Measurements from ENCODE around the gene RPL3.
"Not testable (repeated sequence)": the region's sequence is repeated elsewhere in the genome, so short reads cannot be mapped to it uniquely, and the experiment has no call there.

RPL3 gene

DNA sequence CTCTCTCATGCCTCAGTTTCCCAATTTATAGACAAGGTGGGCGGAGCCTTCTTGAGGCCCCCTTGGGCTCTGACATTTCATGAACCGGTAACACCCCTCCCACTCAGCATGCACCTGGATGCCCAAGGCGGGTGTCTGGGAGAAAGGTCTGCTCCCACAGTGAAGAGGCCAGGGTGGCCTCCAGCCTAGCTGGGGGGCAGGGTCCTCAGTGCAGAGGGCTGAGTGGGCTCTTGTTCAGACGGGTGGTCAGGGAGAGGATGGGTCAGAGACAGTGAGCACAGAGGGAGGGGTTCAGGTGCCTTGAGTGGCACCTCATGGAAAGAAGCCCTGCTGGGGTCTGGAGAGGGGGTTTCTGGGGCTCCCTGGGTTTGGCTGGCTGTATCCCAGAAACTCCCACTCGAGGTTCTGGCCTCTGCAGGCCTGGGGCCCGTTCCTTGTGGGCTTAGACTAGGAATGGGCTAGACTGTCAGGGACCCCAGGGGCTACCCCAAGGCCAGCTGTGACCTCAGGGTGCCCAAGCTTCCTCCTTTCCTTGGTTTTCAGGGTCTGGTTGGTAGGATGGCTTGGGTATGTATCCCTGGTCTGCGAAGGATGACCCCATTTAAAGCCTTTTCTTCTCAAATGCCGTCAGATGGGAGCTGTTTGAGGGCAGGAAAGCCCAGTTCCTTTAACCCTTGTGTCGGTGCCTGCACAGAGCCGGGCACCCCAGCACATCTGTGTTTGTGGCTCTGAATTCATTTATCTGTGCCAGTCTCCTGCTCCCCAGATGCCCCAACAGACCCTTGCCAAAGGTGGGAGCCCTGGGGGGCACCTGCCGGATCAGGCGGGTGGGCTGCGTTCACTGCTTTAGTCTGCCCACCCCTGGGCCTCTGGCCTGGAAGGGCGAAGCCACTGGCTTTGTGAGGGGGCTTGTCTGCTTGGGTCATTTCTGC lies 31.6 kb upstream of the RPL3 start:
- no peak for ATAC-seq

DNA sequence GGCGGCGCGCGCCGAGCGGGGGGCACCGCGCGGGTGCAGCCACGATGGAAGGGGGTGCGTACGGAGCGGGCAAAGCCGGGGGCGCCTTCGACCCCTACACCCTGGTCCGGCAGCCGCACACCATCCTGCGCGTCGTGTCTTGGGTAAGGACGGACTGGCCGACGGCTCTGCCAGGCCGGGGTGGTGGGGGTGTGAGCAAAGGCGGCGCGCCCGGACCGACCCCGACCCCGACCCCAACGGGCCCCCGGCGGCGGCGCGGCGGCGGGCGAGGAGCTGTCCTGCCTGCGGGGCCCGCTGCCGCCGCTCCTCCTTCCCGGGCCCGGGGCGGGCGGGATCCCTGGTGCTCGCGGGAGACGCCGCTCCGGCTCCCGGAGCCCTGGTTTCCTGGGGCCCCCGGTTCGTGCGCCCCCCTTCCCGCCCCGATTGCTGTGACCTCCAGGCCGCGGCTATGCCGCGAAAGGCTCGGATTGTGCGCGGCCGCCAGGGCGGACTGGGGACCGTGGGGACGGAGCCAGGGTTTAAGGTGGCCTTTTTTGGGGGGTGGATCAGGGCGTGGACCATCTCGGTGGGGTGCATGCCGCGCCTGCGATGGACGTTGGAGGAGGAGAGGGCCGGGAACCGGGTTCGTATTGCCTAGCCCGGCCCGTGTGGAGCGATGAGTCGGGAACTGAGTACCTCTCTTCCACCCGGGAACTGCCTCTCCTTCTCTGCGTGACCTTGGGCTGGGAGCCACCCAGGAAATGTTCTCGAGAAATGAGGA lies 30.7 kb upstream of the RPL3 start, which contains the start of gene SYNGR1:
TSS of gene SYNGR1 (plus strand) at position 25 of the 760 bp plus-strand sequence. CDS start at position 45, 20 bp downstream.
- ATAC-seq = peak; percentile 24 to 25

DNA sequence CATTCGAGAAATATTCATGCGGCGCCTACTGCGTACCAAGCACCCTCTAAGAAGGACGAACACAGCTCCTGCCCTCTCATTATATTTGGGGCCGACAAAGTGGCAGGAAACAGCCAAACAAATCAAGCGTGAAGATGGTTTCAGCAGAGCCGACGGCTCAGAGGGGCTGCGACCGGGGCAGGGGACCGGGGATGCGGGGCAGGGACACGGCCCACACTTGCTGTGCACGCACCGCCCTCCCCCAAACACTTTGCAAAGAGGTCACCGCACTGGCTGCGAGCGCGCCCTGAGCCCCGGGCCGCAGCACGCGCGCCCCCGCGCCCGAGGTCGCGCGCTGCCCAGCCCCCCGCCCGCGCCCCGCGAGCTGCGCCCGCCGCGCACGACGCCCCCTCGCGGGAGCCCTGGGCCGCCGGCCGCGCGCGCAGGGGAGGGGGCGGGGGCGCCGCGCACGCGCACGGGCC lies 30.1 kb upstream of the RPL3 start:
- peak; percentile 19 to 27 for ATAC-seq

DNA sequence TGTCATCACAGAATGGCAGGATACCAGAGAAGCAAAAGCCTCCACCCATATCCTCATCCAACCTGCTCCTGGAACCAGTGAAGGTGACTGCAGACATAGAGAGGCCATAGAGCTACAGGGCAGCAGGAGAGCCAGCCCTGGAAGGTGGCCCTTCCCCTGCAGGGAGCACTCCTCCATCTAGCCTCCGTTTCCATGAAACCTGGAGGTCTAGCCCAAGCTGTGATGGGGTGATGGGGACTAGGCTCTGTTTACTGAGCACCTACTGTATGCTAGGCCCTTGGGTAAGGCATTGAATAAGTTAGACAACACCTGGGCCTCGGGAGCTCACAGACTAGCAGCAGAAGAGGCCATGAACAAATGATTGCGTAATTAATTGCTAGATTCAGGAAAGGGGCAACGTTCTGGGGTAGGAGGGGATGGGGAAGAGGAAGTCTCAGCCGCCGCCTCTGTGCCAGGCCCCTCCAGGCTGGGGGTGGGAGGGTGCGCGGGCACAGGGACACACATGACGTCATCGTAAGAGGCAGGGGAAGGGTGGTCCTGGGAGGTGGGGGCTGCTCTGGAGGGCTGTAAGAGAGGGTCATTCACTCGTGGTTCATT lies 29.6 kb upstream of the RPL3 start:
- no peak for ATAC-seq

DNA sequence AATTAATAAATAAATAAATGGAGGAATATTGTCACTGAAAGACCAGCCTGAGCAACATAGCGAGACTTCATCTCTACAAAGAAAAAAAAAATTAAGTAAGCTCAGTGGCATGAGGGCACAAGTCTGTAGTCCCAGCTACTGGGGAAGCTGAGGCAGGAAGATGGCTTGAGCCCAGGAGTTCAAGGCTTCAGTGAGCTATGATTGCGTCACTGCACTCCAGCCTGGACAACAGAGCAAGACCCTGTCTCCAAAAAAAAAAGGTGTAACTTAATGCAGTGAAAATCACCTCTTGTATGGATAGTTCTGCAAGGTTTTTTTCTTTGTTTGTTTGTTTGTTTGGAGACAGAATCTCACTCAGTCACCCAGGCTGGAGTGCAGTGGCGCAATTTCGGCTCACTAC lies 25.8 kb upstream of the RPL3 start:
- no peak for ATAC-seq

DNA sequence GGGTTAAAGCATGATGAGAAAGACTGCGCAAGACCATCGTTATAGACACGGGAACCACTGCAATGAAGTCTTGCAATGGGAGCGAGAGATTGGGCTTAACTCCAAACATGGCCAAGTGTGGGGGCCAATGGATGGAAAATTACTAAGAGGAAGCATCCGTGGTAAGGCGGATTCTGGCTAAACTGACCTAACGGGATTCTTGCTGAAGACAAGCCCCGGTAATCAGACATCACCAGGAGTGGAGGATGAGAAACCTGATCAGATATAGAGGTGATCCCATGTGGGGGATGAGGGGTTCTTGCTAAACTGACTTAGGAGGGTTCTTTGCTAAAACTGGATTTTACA lies 24.6 kb upstream of the RPL3 start:
- ATAC-seq = no peak

DNA sequence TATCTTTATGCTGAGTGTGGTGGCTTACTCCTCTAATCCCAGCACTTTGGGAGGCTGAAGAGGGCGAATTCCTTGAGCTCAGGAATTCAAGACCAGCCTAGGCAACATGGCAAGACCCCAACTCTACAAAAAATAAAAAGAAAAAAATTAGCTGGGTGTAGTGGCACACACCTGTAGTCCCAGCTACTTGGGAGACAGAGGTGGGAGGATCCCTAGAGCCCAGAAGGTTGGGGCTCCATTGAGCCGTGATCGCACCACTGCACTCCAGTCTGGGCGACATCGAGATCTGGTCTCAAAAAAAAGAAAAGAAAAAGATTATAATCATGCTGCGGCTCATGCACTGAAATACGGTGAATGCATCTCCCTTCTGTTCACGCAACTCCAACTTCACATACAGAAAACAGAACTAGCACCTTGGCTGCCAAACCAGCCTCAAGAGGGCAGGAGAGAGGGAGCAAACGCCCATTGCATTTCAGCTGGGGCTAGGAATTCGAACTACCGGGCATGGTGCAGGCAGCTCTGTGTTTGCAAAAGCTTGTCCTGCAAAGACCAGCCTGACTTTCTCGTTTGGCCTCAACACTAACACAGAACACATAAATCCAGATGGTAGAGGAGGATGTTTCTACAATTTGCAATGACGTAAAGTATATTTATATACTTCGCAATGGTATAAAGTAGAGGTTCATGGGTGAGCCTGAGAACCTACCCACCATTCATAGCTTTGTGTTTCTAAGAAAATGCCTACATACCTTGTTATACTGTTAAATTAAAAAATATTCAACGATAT lies 24.0 kb upstream of the RPL3 start:
- peak; percentile 60 to 71 for ATAC-seq

DNA sequence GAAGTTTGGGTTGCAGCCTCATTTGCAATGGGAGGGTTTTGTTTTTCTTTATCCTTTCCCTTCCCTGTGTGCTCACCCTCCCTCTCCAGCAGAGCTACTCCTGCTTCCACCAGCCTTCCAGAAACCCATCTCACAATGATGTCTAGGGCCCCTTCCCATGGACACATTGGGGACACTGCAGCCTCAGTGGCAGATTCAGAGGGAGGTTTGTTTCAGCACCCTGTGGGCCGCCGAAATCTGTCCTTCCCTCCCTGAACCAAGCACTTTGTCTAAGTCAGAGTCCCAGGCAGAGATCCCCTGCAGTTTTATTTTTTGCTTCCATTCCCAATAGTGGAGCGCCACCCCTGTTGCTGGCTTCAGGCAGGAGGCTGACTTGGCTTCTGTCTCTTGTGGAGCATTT lies 21.8 kb upstream of the RPL3 start:
- no peak for ATAC-seq

DNA sequence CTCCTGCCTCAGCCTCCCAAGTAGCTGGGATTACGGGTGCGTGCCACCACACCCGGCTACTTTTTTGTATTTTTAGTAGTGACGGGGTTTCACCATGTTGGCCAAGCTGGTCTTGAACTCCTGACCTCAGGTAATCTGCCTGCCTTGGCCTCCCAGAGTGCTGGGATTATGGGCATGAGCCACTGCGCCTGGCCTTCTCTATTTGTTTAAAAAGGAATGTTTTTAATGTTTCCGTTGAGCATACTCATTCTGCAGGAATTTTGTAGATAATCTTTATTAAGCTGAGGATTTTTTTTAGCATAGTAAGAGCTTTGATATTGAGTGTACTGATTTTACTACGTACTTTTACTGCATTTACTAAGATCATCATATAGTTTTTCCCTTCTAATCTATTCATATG lies 20.4 kb upstream of the RPL3 start:
- not testable (repeated sequence) for ATAC-seq

DNA sequence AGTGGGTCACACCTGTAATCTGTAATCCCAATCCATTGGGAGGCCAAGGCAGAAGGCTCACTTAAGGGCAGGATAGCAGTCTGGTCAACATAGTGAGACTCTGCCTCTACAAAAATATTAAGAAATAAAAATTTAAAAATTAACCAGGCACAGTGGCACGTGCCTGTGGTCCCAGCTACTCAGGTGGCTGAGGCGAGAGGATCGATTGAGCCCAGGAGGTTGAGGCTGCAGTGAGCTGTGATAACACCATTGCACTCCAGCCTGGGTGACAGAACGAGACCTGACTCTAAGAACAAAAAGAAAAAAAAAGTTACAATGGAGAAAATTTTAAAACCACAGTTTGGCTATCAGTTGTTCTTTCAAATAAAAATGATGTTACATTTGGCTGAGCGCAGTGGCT lies 17.0 kb upstream of the RPL3 start:
- no peak for ATAC-seq

DNA sequence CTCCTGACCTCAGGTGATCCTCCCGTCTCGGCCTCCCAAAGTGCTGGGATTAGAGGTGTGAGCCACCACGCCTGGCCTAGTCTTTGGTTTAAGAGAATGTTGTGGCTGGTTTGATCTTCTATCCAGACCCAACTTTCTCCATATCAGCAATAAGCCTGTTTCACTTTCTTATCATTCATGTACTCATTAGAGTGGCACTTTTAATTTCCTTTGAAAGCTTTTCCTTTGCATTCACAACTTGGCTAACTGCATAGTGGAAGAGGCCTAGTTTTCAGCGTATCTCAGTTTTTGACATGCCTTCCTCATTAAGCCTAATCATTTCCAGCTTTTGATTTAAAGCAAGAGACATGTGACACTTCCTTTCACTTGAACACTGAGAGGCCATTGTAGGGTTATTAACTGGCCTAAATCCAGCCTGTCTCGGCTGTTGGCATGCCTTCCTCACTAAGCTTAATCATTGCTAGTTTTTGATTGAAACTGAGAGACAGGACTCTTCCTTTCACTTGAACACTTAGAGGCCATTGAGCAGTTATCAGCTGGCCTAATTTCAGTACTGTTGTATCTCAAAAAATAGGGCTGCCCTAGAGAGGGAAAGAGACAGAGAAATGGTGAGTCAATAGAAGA lies 13.1 kb upstream of the RPL3 start:
- ATAC-seq = peak in 1 of 2 donors; percentile 24

DNA sequence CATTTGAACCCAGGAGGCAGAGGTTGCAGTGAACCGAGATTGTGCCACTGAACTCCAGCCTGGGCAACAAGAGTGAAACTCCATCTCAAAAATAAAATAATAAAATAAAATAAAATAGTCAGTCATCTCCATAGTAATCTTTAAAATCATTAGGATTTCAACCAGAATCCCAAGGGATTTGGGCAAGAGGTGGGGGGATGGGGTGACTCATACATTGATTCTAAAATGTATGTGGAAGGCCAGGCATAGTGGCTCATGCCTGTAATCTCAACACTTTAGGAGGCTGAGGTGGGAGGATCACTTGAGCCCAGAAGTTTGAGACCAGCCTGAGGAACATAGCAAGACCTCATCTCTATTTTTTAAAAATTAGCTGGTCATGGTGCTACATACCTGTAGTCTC lies 11.1 kb upstream of the RPL3 start:
- ATAC-seq = not testable (repeated sequence)

DNA sequence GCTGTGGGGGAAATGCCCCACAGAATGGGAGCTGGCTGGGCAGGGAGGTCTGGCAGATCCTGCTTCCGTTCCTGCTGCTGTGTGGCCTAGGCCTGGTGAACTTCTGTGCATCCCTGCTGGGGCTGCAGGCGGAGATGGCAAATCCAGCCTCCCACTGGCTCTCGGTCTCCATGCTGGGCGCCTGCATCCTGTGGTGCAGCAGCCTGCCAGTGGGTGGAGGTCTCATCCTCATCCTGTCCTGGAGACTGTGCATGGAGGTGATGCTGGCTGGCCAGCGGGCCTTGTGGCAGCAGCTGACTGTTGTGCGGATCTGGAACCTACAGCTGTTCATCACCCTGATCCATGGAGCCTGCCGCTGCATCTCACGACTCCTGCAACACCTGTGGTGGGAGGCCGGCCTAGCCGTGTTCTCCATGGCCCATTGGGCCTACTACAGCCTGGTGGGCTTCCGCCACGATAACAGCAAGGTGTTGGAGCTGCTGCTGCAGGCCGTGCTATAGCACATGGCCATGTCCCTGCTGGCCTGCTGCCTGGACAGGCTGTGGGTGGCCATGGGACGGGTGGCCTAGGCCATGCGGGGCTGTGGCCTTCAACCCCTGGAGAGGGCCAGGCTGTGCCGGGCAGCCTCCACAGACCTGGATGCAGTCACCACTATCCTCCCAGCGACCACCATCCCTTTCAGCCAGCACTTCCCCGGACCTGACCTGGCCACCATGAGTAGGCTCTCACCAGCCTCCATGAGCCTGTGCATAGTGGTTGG lies 8.8 kb upstream of the RPL3 start:
- ATAC-seq = no peak

DNA sequence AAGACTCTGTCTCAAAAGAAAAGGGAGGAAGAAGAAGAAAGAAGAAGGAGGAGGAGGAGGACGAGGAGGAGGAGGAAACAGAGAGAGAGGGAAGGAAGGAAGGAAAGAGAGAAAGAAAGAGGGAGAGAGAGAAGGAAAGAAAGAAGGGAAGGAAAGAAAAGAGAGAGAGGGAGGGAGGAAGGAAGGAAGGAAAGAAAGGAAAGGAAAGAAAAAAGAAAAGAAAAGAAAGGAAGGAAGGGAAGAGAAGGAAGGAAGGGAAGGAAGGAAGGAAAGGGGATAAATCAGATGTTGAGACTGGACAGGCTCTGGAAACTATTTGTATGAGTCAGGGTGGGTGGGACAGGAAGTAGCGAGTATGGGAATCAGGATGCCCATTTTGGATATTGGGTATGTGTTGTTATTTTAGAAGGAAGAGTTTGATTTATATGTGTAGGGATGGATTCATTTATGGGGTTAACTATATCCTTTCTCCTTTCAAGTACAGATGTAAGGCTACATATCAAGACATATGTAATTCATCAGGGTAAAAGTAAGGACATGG lies 6.0 kb upstream of the RPL3 start:
- no peak for ATAC-seq

DNA sequence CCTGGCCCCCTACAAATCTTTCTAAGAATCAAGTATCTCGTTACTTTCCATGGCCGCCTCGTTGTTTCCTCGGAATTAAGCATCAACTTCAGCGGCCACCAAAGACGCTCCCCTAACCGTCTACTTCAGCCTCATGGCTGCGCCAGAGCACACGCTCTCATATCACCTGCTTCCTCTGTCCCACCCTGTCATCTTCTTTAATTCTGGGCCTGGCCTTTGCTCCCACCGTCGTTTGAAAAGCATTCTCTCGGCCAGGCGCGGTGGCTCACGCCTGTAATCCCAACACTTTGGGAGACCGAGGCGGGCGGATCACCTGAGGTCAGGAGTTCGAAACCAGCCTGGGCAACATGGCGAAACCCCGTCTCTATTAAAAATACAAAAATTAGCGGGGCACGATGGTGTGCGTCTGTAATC lies 1.2 kb upstream of the RPL3 start:
- not testable (repeated sequence) for ATAC-seq

DNA sequence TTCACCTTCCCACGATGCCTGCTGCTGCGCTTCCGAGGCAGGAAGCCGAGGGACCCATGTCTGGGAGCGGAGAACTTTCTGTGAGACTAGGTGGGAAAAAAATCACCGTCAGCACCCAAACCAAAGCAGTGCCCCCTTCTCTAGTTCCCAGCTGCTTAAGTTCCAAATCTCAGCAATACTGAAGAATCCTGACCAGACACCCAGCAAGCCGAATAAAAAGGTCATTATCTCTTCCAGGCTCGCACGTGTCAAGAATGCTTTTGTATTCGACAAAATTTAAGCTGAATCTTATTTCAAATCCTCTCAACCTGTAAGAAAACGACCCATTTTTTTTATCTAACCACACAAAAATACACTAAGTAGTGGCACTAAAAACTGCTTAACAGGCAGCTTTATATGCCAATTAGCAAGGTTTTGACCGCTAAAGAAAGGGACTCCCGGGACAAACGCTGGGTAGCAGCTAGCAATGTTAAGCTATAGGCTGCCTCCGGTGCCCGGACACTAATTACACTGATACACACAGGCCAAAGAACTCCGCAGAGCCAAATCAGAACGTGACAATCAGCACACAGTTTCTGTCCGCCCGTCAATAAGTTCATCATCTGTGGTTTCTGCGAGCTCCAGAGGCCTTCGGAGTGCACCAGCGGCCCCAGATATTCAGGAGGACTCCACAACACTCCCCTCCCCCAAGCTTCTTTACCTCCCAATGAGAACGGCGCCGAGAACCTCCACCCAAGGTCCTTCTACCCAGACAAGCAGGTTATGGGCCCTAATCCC lies 728 bp downstream of the RPL3 start:
- no peak for ATAC-seq

DNA sequence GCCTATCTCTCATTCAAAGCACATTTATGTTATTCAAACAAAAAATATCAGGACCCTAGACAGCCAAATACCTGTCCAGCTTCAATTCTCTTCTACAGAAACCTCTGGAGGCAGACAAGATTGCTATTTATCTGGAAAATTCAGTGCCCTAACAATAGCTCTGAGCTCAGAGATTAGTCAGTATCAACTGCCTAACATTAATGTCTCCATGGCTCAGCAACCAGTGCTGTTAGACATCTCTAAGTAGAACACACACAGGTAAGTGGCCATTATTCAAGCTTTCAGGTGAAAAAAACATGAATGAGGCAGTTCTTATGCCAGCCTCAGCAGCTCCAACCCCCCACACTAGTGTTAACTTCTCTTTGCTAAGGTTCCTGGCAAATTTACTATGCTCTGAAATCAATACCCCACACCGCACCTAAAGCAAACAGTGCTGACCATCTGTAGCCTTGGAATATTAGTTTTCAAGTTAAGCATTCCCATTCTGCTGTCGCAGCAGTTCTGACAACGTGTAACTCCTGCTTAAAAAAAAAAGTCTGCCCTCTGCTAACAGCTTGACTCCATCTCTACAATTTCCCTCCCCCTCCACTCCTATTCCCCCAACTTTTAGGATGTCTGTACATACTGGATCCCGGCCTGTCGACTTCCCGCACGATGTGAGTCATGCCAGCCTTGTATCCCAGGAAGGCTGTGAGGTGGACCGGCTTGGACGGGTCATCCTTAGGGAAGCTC lies 1.5 kb downstream of the RPL3 start:
- ATAC-seq = no peak

DNA sequence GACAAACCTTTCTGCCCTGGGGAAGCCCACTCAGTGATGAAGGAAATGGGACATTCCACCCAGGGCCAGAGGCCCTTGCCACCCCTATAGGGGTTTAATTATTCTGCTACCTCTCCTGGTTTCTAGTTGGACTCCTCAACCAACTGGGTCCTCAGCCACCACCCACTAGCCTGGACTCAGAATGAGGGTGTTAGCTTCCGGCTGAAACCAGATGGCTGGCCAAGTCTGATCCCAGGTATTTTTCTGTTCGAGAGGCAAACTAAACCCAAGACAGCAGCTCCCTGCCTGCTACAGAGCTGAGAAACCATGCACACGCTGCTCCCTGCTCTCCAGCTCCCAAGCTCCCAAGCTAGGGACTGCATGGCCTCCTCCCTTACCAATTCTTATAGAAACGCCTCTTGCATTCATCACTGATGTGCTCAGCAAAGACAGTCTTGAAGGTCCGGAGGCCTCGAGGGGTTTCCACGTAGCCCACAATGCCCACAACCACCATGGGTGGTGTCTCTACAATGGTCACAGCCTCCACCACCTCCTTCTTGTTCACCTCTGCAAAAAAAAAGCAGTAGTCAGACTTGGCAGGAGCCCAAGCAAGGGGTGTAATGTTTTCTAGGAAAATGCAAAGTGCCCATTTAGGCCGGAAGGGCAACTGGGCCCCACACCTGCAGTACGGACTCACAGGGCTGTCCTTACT lies 2.2 kb downstream of the RPL3 start:
- no peak for ATAC-seq
